Lung (tissue), 12 donors: ENCODE results near the gene BIVM. TPM values are rescaled to one million over a fixed set of nuclear protein-coding genes. Genes with fewer than 3 reads are reported as not detected.

Source experiments
- ATAC-seq: fragments of 200-7000 bp; cut with Tn5 transposase; one replicate; pipeline ENCODE4 v1.9.1; 2020; ENCODE audit warnings: moderate number of reproducible peaks; ENCODE audit not compliant: insufficient read depth, low FRiP score
- DNase-seq, 3 donors: peaks; one replicate each; pipeline ENCODE4 v3.0.0-alpha.2; 2013 to 2017
- H3K27ac ChIP-seq, 2 donors: one replicate each; pipeline ENCODE4 v1.5.1; 2013; ENCODE audit warnings: mild to moderate bottlenecking in 2 of 2, moderate library complexity in 2 of 2, control low read depth in 1 of 2, inconsistent platforms in 1 of 2, low read depth in 1 of 2, low read length in 1 of 2
- H3K27me3 ChIP-seq, 3 donors: one replicate each; pipeline ENCODE4 v1.5.1; 2013; ENCODE audit warnings: low read length in 2 of 3; ENCODE audit not compliant: control insufficient read depth in 3 of 3, insufficient read depth in 3 of 3
- H3K36me3 ChIP-seq, 4 donors: one replicate each; pipeline ENCODE4 v1.5.1; 2013; ENCODE audit warnings: low read length in 4 of 4, mild to moderate bottlenecking in 1 of 4, moderate library complexity in 1 of 4; ENCODE audit not compliant: control insufficient read depth in 4 of 4, insufficient read depth in 4 of 4
- H3K4me1 ChIP-seq, 5 donors: one replicate each; pipeline ENCODE4 v1.5.1; 2013; ENCODE audit warnings: low read length in 5 of 5, mild to moderate bottlenecking in 2 of 5, moderate library complexity in 1 of 5; ENCODE audit not compliant: control insufficient read depth in 5 of 5, insufficient read depth in 5 of 5
- H3K4me3 ChIP-seq: one replicate; pipeline ENCODE4 v1.5.1; 2013; ENCODE audit warnings: mild to moderate bottlenecking, control low read depth, moderate library complexity
- H3K9ac ChIP-seq, 2 donors: one replicate each; pipeline ENCODE4 v1.5.1; 2013; ENCODE audit warnings: low read length in 2 of 2, control low read depth in 1 of 2; ENCODE audit not compliant: insufficient read depth in 1 of 2
- H3K9me3 ChIP-seq, 4 donors: one replicate each; pipeline ENCODE4 v1.5.1; 2013; ENCODE audit warnings: low read length in 3 of 4, mild to moderate bottlenecking in 1 of 4, moderate library complexity in 1 of 4; ENCODE audit not compliant: control insufficient read depth in 4 of 4, insufficient read depth in 3 of 4
- WGBS, 2 donors: extraction: QIAGEN DNeasy Blood & Tissue Kit; methylation state at CpG; one replicate each; pipeline ENCODE4 v1.1.7; 2013; 5-methylcytosine and 5-hydroxymethylcytosine counted together
- polyA plus RNA-seq, 2 donors: library from polyadenylated mRNA; stranded (reverse); fragments of 200-250 nt; gene quantifications; one replicate each; pipeline ENCODE4 v1.2.1, GENCODE V29; 2013
- total RNA-seq, 2 donors: library from RNA; depleted of rRNA in 1 of 2; stranded (reverse); fragments of >200 nt in 1 of 2; gene quantifications; one replicate each; pipeline ENCODE4 v1.2.1, GENCODE V29; 2014 to 2021
- TF ChIP-seq, protein P1 (sequence below): IDR thresholded peaks from 2 replicates; pipeline ENCODE4 v1.5.1; 2012; ENCODE audit warnings: mild to moderate bottlenecking; ENCODE audit errors: control extremely low read depth, extremely low read depth
- donor health status: control.
- donor health status: control.
- donor health status: Bipolar disorder and iron deficiency.
- donor health status: healthy.
- donor health status: DM: yes; HTN: yes; CAD: no.

Gene BIVM
- total and polyA plus RNA-seq, 4 donors, result 5.5 to 38.4 (median 13.1) TPM

GRCh38 chr13:102772042-102772425 is 26.9 kb upstream of the BIVM start:
- TF ChIP-seq, protein P1, sequence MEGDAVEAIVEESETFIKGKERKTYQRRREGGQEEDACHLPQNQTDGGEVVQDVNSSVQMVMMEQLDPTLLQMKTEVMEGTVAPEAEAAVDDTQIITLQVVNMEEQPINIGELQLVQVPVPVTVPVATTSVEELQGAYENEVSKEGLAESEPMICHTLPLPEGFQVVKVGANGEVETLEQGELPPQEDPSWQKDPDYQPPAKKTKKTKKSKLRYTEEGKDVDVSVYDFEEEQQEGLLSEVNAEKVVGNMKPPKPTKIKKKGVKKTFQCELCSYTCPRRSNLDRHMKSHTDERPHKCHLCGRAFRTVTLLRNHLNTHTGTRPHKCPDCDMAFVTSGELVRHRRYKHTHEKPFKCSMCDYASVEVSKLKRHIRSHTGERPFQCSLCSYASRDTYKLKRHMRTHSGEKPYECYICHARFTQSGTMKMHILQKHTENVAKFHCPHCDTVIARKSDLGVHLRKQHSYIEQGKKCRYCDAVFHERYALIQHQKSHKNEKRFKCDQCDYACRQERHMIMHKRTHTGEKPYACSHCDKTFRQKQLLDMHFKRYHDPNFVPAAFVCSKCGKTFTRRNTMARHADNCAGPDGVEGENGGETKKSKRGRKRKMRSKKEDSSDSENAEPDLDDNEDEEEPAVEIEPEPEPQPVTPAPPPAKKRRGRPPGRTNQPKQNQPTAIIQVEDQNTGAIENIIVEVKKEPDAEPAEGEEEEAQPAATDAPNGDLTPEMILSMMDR, result no peak
- Histone ChIP-seq H3K36me3 (no peaks in the 10 kb centered on the region), H3K4me3 (no peak overlapping the region), H3K27ac (no peak overlapping the region), H3K4me1 (peaks cover 0 to 13% (median 8%) of the 10 kb centered on the region in 5 donors), H3K9ac (no peak overlapping the region), H3K27me3 (no peaks in the 10 kb centered on the region), H3K9me3 (no peaks in the 10 kb centered on the region)
- DNase-seq (no peak), ATAC-seq (no peak)
- 78 to 90% methylated on average over 16 of the region's 16 CpGs for WGBS, 2 donors

GRCh38 chr13:102773441-102774213 is 25.3 kb upstream of the BIVM start, which contains the start of gene TEX30:
TSS of gene TEX30 (minus strand) at chr13:102773786. CDS start at chr13:102770026, 3,760 bp downstream.
- Histone ChIP-seq H3K36me3 (no peaks in the 10 kb centered on the region), H3K4me3 (peak within 1 kb of the TSS; percentile 79), H3K9me3 (no peaks in the 10 kb centered on the region), H3K9ac (peak within 1 kb of the TSS; percentile 50 to 88), H3K27ac (peak within 1 kb of the TSS; percentile 85 to 88), H3K27me3 (no peaks in the 10 kb centered on the region), H3K4me1 (peaks cover 0 to 13% (median 8%) of the 10 kb centered on the region in 5 donors)
- DNase-seq (peak; percentile 90 to 92 (median 90)), ATAC-seq (peak; percentile 99)
- WGBS, 2 donors, result 2 to 3% methylated on average over 76 to 85 of the region's 85 CpGs
- TF ChIP-seq, protein P1, result no peak

- Histone ChIP-seq H3K27me3 (no peaks in the 10 kb centered on the region), H3K4me3 (peak overlapping the region; percentile 79), H3K9me3 (no peaks in the 10 kb centered on the region), H3K9ac (peak overlapping the region; percentile 39 to 88), H3K4me1 (peaks cover 0 to 13% (median 8%) of the 10 kb centered on the region in 5 donors), H3K36me3 (no peaks in the 10 kb centered on the region), H3K27ac (peak overlapping the region; percentile 85 to 88)
- DNase-seq (no peak), ATAC-seq (no peak)
- WGBS, 2 donors, result 70 to 77% methylated on average over 23 to 27 of the region's 27 CpGs
- TF ChIP-seq, protein P1, result no peak
These were observed 24.7 kb upstream of the BIVM start for GRCh38 chr13:102774214-102774568.
